HG03571 (cell line): Measurements from ENCODE around the gene RBM4.
A peak's percentile ranks its signal among the peaks of the same experiment; 100 is the strongest.
"Not testable (repeated sequence)": the region's sequence is repeated elsewhere in the genome, so short reads cannot be mapped to it uniquely, and the experiment has no call there.

Experiments used
- ATAC-seq: cut with Tn5 transposase; IDR thresholded peaks from one replicate; pipeline ENCODE4 v1.9.1; 2021; ENCODE audit not compliant: unreplicated experiment

The RBM4 gene

GRCh38 chr11:66638177-66639065, at the start of gene RBM4:
TSS of gene RBM4 (plus strand) at chr11:66638703. CDS start at chr11:66639712, 1,009 bp downstream.
- ATAC-seq: peak; percentile 84

- not testable (repeated sequence) for ATAC-seq
These were observed 49.2 kb upstream of the RBM4 start for GRCh38 chr11:66589315-66589714.

GRCh38 chr11:66589996-66590675, 48.4 kb upstream of the RBM4 start:
- no peak for ATAC-seq

GRCh38 chr11:66591175-66591574, 47.3 kb upstream of the RBM4 start:
- no peak for ATAC-seq

GRCh38 chr11:66592457-66593302, 45.8 kb upstream of the RBM4 start, which contains the start of the genes CCDC87 and CCS:
TSS of gene CCDC87 (minus strand) at chr11:66593063. CDS start at chr11:66593015, 48 bp downstream.
TSS of gene CCS (plus strand) at chr11:66593185. CDS start at chr11:66593262, 77 bp downstream.
- ATAC-seq: peak; percentile 88

GRCh38 chr11:66593303-66593635, 45.2 kb upstream of the RBM4 start:
- peak; percentile 4 for ATAC-seq

- no peak for ATAC-seq
These were observed 44.9 kb upstream of the RBM4 start for GRCh38 chr11:66593650-66594049.

GRCh38 chr11:66595245-66595904, 43.1 kb upstream of the RBM4 start:
- no peak for ATAC-seq

GRCh38 chr11:66598993-66599392, 39.5 kb upstream of the RBM4 start:
- ATAC-seq: no peak

- no peak for ATAC-seq
These were observed 38.3 kb upstream of the RBM4 start for GRCh38 chr11:66600219-66600618.

GRCh38 chr11:66600631-66601233, 37.8 kb upstream of the RBM4 start:
- no peak for ATAC-seq

GRCh38 chr11:66603072-66603471, 35.4 kb upstream of the RBM4 start:
- no peak for ATAC-seq

GRCh38 chr11:66604155-66604554, 34.3 kb upstream of the RBM4 start:
- no peak for ATAC-seq

GRCh38 chr11:66606608-66607007, 31.9 kb upstream of the RBM4 start:
- not testable (repeated sequence) for ATAC-seq

- no peak for ATAC-seq
These were observed 31.2 kb upstream of the RBM4 start for GRCh38 chr11:66607126-66607834.

GRCh38 chr11:66609721-66610617, 28.5 kb upstream of the RBM4 start:
- ATAC-seq: no peak

- no peak for ATAC-seq
These were observed 26.0 kb upstream of the RBM4 start for GRCh38 chr11:66612458-66612857.

GRCh38 chr11:66614073-66614472, 24.4 kb upstream of the RBM4 start:
- no peak for ATAC-seq
